Mucosa of rectum (tissue), 2 donors: ENCODE measurements around the gene DHX34.
"Not testable (repeated sequence)": the region's sequence is repeated elsewhere in the genome, so short reads cannot be mapped to it uniquely, and the experiment has no call there.

Source experiments
- H3K27ac ChIP-seq, 2 donors: one replicate each; pipeline ENCODE4 v1.7.0; 2013; ENCODE audit warnings: inconsistent platforms in 2 of 2, low read depth in 2 of 2, low read length in 2 of 2
- H3K27me3 ChIP-seq, 2 donors: one replicate each; pipeline ENCODE4 v1.7.0; 2013; ENCODE audit warnings: low read length in 2 of 2; ENCODE audit not compliant: control insufficient read depth in 2 of 2, insufficient read depth in 2 of 2
- H3K36me3 ChIP-seq, 2 donors: one replicate each; pipeline ENCODE4 v1.7.0; 2013; ENCODE audit warnings: low read length in 2 of 2; ENCODE audit not compliant: control insufficient read depth in 2 of 2, insufficient read depth in 2 of 2
- H3K4me1 ChIP-seq, 2 donors: one replicate each; pipeline ENCODE4 v1.7.0; 2013; ENCODE audit warnings: low read length in 2 of 2, mild to moderate bottlenecking in 1 of 2; ENCODE audit not compliant: control insufficient read depth in 2 of 2, insufficient read depth in 2 of 2
- H3K4me3 ChIP-seq, 2 donors: one replicate each; pipeline ENCODE4 v1.7.0; 2013; ENCODE audit warnings: low read length in 2 of 2
- H3K9ac ChIP-seq, 2 donors: one replicate each; pipeline ENCODE4 v1.7.0; 2013; ENCODE audit warnings: low read length in 2 of 2, low read depth in 1 of 2, mild to moderate bottlenecking in 1 of 2
- H3K9me3 ChIP-seq, 2 donors: one replicate each; pipeline ENCODE4 v1.7.0; 2013; ENCODE audit warnings: low read length in 2 of 2; ENCODE audit not compliant: control insufficient read depth in 2 of 2
- donor health status: healthy.
- donor health status: Normal muscosa, but diverticular disease.

The DHX34 gene

GRCh38 chr19:47365455-47365854 lies 16.3 kb downstream of the DHX34 start:
- not testable (repeated sequence) for H3K27ac ChIP-seq
- H3K36me3 ChIP-seq: peaks cover 27 to 49% of the 10 kb centered on the region in 2 donors

GRCh38 chr19:47370045-47370611 lies 21.0 kb downstream of the DHX34 start:
- Histone ChIP-seq H3K27ac (no peak overlapping the region), H3K36me3 (peaks cover 35 to 52% of the 10 kb centered on the region in 2 donors), H3K9me3 (no peaks in the 10 kb centered on the region), H3K9ac (no peak overlapping the region), H3K4me1 (no peaks in the 10 kb centered on the region), H3K4me3 (no peak overlapping the region), H3K27me3 (no peaks in the 10 kb centered on the region)

More at GRCh38 chr19:47365455-47365854, 16.3 kb downstream of the DHX34 start:
- not testable (repeated sequence) for H3K9me3 ChIP-seq, H3K27me3 ChIP-seq, H3K9ac ChIP-seq, H3K4me1 ChIP-seq, H3K4me3 ChIP-seq

GRCh38 chr19:47371261-47371660 lies 22.1 kb downstream of the DHX34 start:
- Histone ChIP-seq H3K9me3 (no peaks in the 10 kb centered on the region), H3K9ac (no peak overlapping the region), H3K4me1 (no peaks in the 10 kb centered on the region), H3K4me3 (no peak overlapping the region), H3K36me3 (peaks cover 33 to 62% of the 10 kb centered on the region in 2 donors), H3K27me3 (no peaks in the 10 kb centered on the region), H3K27ac (no peak overlapping the region)

GRCh38 chr19:47372603-47373002 lies 23.5 kb downstream of the DHX34 start:
- no peak overlapping the region for H3K9ac ChIP-seq
- no peak overlapping the region for H3K4me3 ChIP-seq
- no peaks in the 10 kb centered on the region for H3K27me3 ChIP-seq
- H3K9me3 ChIP-seq: no peaks in the 10 kb centered on the region
- H3K27ac ChIP-seq: no peak overlapping the region
- no peaks in the 10 kb centered on the region for H3K4me1 ChIP-seq
- H3K36me3 ChIP-seq: peaks cover 46 to 74% of the 10 kb centered on the region in 2 donors

GRCh38 chr19:47373246-47374240 lies 24.4 kb downstream of the DHX34 start:
- H3K4me1 ChIP-seq: no peaks in the 10 kb centered on the region
- no peak overlapping the region for H3K9ac ChIP-seq
- no peaks in the 10 kb centered on the region for H3K27me3 ChIP-seq
- no peak overlapping the region for H3K27ac ChIP-seq
- no peaks in the 10 kb centered on the region for H3K9me3 ChIP-seq
- peaks cover 54 to 79% of the 10 kb centered on the region in 2 donors for H3K36me3 ChIP-seq
- no peak overlapping the region for H3K4me3 ChIP-seq

- Histone ChIP-seq H3K4me1 (no peaks in the 10 kb centered on the region), H3K27me3 (no peaks in the 10 kb centered on the region), H3K36me3 (peaks cover 45 to 73% of the 10 kb centered on the region in 2 donors), H3K4me3 (no peak overlapping the region), H3K9me3 (no peaks in the 10 kb centered on the region), H3K9ac (no peak overlapping the region), H3K27ac (no peak overlapping the region)
Observed at GRCh38 chr19:47374876-47375693, 26.0 kb downstream of the DHX34 start.

GRCh38 chr19:47375694-47376588 lies 26.8 kb downstream of the DHX34 start:
- no peaks in the 10 kb centered on the region for H3K4me1 ChIP-seq
- H3K4me3 ChIP-seq: no peak overlapping the region
- no peaks in the 10 kb centered on the region for H3K9me3 ChIP-seq
- H3K27me3 ChIP-seq: no peaks in the 10 kb centered on the region
- no peak overlapping the region for H3K9ac ChIP-seq
- no peak overlapping the region for H3K27ac ChIP-seq
- H3K36me3 ChIP-seq: peaks cover 41 to 72% of the 10 kb centered on the region in 2 donors

GRCh38 chr19:47376589-47377144 lies 27.6 kb downstream of the DHX34 start:
- Histone ChIP-seq H3K4me3 (no peak overlapping the region), H3K27ac (no peak overlapping the region), H3K36me3 (peaks cover 44 to 73% of the 10 kb centered on the region in 2 donors), H3K27me3 (no peaks in the 10 kb centered on the region), H3K4me1 (no peaks in the 10 kb centered on the region), H3K9me3 (no peaks in the 10 kb centered on the region), H3K9ac (no peak overlapping the region)

GRCh38 chr19:47377208-47377701 lies 28.1 kb downstream of the DHX34 start:
- no peak overlapping the region for H3K9ac ChIP-seq
- no peaks in the 10 kb centered on the region for H3K9me3 ChIP-seq
- H3K27me3 ChIP-seq: no peaks in the 10 kb centered on the region
- H3K4me1 ChIP-seq: no peaks in the 10 kb centered on the region
- H3K36me3 ChIP-seq: peaks cover 44 to 73% of the 10 kb centered on the region in 2 donors
- H3K27ac ChIP-seq: no peak overlapping the region
- no peak overlapping the region for H3K4me3 ChIP-seq
